PC-3 (cell line): ENCODE results near the gene FHIP1B.

Experiments
- EZH2phosphoT487 ChIP-seq: fragments of 300-600 bp; sonication (generic); IDR thresholded peaks from 2 replicates; pipeline ENCODE4 v1.6.1; 2018; ENCODE audit warnings: mild to moderate bottlenecking, antibody characterized with exemption, low read length, borderline replicate concordance
- TF ChIP-seq, protein P1 (sequence below): fragments of 300-600 bp; sonication (generic); conservative IDR thresholded peaks from 2 replicates; pipeline ENCODE4 v1.5.1; 2017; ENCODE audit warnings: antibody characterized with exemption, low read depth, mild to moderate bottlenecking, low read length

DNA sequence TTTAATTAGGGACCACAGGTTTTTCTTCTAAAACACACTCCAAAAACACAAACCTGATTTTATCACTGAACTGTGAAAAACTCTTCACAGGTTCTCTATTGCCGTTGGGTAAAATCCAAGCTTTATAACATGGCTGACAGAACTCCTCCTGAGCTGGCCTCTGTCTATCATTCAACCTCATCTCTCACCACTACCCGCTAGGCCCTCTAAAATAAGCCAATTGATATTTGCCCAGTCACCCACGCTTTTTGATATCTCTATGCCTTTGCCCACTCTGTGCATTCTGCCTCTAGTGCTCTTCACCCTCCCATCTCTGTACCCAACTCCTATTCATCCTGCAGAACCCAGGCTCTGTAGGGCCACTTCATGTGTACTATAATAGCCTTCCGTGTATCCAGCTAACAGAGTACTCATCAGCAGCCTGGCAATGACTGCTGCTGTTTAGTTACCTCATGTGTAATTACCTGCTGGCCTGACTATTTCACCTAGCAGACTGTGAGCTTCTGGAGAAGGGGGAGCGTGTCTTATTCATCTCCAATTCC lies 3.4 kb upstream of the FHIP1B start:
- TF ChIP-seq, protein P1, sequence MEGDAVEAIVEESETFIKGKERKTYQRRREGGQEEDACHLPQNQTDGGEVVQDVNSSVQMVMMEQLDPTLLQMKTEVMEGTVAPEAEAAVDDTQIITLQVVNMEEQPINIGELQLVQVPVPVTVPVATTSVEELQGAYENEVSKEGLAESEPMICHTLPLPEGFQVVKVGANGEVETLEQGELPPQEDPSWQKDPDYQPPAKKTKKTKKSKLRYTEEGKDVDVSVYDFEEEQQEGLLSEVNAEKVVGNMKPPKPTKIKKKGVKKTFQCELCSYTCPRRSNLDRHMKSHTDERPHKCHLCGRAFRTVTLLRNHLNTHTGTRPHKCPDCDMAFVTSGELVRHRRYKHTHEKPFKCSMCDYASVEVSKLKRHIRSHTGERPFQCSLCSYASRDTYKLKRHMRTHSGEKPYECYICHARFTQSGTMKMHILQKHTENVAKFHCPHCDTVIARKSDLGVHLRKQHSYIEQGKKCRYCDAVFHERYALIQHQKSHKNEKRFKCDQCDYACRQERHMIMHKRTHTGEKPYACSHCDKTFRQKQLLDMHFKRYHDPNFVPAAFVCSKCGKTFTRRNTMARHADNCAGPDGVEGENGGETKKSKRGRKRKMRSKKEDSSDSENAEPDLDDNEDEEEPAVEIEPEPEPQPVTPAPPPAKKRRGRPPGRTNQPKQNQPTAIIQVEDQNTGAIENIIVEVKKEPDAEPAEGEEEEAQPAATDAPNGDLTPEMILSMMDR, result no peak
- no peak for TF ChIP-seq EZH2phosphoT487
